CD4-positive, alpha-beta T cell treated with Interleukin-15 for 1 hour (primary cell): ENCODE measurements around the gene PARD6G.

Experiments used
- DNase-seq: peaks from one replicate; pipeline ENCODE4 v3.0.0-alpha.2; 2020

Gene PARD6G

DNA sequence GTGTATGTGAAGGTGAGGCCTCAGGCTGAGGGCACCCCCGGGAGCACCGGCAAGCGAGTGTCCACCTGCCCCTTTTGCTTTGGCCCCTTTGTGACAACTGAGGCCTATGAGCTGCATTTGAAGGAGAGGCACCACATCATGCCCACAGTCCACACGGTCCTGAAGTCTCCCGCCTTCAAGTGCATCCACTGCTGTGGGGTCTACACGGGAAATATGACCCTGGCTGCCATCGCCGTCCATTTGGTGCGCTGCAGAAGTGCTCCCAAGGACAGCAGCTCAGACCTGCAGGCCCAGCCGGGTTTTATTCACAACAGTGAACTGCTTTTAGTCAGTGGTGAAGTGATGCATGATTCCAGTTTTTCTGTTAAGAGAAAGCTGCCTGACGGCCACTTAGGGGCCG is 109.3 kb downstream of the PARD6G start:
- DNase-seq: no peak

- no peak for DNase-seq
Measured at GRCh38 chr18:80137137-80137536, 110.2 kb downstream of the PARD6G start.

DNA sequence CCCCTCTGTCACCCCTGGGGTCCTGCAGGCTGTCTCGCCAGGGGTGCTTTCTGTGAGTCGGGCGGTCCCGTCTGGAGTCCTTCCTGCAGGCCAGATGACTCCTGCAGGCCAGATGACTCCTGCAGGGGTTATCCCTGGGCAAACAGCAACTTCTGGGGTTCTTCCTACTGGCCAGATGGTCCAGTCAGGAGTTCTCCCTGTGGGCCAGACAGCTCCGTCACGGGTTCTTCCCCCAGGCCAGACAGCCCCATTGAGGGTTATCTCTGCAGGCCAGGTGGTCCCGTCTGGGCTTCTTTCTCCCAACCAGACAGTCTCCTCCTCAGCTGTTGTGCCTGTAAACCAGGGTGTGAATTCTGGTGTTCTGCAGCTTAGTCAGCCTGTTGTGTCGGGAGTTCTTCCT is 110.6 kb downstream of the PARD6G start:
- no peak for DNase-seq

- no peak for DNase-seq
Measured at GRCh38 chr18:80135136-80135535, 112.2 kb downstream of the PARD6G start.

GRCh38 chr18:80133124-80133523 is 114.2 kb downstream of the PARD6G start:
- DNase-seq: no peak

GRCh38 chr18:80132180-80132812 is 115.0 kb downstream of the PARD6G start:
- DNase-seq: no peak

DNA sequence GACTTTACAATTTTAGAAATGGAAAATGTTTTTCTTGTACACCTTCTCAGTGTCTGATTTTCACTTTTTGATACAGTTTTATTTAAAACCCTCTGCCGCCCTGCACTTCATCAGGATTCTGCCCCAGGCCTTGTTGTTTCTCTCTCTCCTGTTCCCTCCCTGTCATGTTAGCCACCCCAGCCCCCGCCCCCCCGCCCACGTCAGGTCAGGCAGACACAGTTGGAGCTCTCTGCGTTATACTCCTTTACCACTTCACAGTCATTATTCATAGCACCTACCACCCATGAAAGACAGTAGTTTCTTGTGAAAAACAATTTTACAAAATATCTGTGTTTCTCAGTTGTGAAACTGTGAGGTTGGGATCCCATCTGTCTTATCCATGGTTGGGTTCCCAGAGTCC is 116.8 kb downstream of the PARD6G start:
- no peak for DNase-seq

DNA sequence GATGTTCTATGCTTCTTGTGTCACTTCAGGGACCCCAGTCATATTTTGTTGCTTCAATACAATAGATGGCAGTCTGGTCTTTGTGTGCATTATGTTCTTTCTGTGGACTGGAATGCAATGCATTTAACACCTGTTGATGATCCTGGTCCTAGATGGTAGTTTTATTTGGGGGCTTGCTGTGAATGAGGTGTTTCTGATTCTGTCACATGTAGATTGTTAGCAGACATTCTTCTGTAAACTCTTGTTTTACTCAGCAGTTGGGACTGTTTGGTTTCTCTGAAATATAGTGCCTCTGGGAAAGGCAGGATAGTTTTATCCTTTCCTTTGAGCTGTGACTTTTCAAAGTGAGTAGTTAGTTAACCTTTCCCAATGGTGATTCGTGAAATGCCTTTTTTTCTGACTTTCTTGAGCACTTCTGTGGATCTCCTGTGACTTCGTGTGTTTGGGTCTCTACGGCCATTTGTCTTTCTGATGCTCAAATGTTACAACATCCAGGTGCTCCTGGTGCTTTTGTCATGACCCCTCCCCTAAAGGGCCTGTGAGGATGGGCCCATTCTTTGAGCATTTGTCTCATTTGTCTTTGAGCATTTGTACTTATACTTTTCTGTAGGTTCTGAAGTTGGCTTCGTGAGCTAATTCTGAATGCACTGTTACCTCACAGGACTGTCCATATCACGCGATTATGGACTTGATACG is 117.5 kb downstream of the PARD6G start:
- DNase-seq: no peak

- DNase-seq: no peak
Measured at GRCh38 chr18:80127635-80128034, 119.7 kb downstream of the PARD6G start.

- no peak for DNase-seq
Measured at GRCh38 chr18:80126797-80127196, 120.5 kb downstream of the PARD6G start.

GRCh38 chr18:80124131-80124530 is 123.2 kb downstream of the PARD6G start:
- no peak for DNase-seq

DNA sequence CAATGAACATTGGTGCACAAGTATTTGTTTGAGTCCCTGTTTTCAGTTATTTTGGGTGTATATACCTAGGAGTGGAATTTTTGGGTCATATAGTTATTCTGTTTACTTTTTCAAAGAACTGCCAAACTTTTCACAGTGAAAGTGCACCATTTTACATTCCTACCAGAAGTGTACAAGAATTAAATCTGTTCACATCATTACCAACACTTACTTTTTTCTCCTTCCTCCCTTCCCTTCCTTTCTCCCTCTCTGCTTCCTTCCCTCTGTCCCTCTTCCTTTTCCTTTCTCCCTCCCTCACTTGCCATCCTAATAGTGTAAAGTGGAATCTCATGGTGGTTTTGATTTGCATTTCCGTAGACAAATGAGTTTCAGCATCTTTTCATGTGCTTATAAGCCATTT is 126.4 kb downstream of the PARD6G start:
- DNase-seq: no peak

GRCh38 chr18:80119111-80119510 is 128.2 kb downstream of the PARD6G start:
- no peak for DNase-seq

DNA sequence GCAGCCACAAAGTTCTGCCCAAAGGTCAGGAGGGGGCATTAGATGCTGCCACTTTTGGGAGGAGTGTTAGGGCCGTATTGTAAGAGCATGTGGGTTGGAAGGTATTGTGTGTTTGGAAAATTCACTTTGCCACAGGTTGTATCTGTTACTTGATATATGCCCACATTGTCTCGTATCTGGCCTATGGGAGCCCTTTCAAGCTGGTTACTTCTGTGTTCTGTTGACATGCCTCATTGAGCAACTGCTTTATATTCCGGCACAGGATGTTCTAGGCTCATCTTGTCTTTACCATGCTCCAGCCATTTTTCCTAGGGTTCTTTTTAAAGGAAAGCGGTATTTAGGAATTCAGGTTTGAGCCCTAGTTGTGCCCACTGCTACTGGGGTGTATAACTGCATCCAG is 132.3 kb downstream of the PARD6G start:
- no peak for DNase-seq

DNA sequence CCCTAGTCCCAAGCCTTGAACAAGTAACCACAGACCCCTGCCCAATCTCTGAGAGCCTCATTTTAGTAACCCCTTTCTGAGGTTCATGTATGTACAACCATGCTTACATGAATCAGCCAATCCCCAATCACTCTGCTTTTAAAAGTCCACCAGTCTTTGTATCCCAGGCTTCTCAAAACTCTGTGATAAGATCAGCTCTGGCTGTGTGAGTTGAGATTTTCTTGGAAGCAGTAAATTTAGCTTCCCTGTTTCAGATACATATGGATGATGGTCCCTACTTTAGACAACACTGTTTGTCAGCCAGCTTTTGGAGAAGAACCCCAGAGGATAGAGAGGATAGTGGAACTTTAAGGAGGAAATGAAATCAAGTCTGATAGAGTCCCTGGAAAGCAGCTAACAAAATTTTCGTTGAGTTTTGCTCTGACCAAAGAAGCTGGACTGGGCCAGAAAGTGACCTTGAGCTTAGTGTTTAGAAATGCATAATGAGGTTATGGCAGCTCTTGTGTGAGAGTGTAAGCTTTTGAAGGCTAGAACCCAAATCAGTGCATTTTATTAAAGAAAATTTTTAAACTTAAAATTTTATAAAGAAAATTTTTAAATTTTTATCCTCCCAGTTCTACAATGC is 134.6 kb downstream of the PARD6G start:
- DNase-seq: no peak

DNA sequence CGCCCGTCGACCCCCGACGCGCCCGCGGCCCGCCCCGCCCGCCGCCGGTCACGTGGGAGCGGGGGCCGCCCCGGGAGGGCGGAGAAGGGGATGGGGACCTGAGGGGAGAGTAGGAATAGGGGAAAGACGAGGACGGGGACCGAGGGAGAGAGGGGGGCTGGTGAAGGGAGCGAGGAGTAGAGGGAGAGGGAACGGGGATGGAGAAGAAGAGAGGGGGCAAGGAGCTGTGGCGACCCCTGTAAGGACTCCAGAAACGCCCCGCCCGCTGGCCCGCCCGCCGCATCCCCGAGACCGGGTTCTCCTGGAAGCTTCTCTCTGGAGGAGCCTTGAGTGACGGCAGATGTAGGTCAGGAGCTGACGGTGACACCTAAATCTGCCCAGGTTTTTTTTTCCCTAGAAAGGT is 137.6 kb downstream of the PARD6G start:
- no peak for DNase-seq

GRCh38 chr18:80108739-80109675 is 138.3 kb downstream of the PARD6G start, which contains the start of gene ADNP2:
TSS of gene ADNP2 (plus strand) at chr18:80109262. CDS start at chr18:80117543, 8,281 bp downstream.
- DNase-seq: peak; percentile 92

DNA sequence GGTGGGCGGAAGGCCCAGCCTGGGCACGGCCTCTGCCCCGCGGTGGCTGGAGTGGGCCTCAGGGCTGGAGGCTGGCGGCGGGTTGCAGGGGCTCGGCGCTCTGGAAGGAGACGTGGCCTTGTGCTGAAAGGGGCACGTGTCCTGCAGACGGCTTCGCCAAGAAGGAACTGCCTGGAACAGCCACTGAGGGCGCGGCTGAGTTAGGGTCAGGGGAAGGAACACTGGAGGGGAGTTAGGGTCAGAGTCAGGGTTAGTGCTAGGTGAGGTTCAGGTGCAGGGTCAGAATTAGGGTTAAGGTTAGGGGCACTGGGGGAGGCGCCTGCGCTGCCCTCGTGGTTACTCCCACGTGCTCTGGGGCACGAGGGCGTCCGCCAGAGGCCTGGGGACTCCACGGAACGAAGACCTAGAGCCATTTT is 139.2 kb downstream of the PARD6G start:
- no peak for DNase-seq

DNA sequence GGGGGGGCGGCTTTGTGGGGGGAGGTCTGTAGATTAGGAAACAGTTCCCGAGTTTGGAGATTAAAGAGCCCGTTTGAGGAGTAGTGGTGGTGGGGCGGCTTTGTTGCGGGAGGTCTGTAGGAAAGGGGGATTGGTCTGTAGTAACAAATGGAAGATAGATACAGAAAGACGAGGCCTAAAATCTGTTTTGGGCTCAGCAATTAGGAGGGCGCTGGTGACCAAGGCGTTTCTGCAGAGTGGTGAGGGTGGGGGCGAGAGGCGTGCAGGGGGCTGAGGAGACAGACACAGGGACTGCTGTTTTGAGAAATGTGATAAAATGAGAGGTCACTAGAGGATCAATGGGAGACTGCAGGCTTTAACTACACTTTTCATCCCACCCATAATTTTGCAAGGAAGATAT is 139.9 kb downstream of the PARD6G start:
- DNase-seq: no peak
